Astrocyte of the spinal cord (primary cell): ENCODE results near the gene MAP2K1.
"Not testable (repeated sequence)": the region's sequence is repeated elsewhere in the genome, so short reads cannot be mapped to it uniquely, and the experiment has no call there.

ENCODE experiments used
- DNase-seq: peaks from one replicate; pipeline ENCODE4 v3.0.0; 2011; ENCODE audit warnings: low read depth, low spot score
- H3K4me3 ChIP-seq: 2 replicates; pipeline ENCODE4 v1.5.1; 2011; ENCODE audit warnings: low read depth, mild to moderate bottlenecking, low read length, moderate library complexity
- CTCF ChIP-seq: IDR thresholded peaks from 2 replicates; pipeline ENCODE4 v1.5.1; 2012; ENCODE audit warnings: low read depth, mild to moderate bottlenecking, low read length, inconsistent platforms
- in situ Hi-C: cut with HindIII; loops from 2 replicates; pipeline ENCODE4 v1.10.0; 2017; ENCODE audit warnings: low sequenced_read_pairs

Gene MAP2K1

DNA sequence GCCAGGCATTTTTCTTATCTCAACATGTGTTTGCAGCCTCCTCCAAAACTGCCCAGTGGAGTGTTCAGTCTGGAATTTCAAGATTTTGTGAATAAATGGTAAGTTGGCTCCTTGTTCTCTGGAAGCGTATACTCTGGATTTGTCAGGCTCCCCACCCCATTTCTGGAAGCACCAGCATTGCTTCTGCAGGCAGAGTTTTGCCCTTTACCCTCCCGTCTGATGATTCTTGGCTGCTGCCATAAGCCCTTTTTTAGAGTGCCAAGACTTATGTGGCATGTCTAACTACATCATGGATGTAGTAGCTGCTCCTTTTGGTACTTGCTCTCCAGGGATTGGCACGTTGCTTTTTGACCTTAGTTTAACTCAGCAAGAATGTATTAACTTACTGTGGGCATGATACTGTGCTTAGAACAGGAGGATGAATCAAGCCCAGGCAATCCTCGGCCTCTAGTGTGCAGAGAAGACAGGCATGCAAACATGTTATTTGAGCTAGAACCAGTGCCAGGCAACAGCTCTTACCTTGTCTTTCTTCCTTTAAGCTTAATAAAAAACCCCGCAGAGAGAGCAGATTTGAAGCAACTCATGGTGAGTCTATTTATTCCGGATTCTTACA lies 102.6 kb downstream of the MAP2K1 start:
- no peak for TF ChIP-seq CTCF
- no peak for DNase-seq
- no peak overlapping the region for H3K4me3 ChIP-seq
- in situ Hi-C loops, result no loop called here

DNA sequence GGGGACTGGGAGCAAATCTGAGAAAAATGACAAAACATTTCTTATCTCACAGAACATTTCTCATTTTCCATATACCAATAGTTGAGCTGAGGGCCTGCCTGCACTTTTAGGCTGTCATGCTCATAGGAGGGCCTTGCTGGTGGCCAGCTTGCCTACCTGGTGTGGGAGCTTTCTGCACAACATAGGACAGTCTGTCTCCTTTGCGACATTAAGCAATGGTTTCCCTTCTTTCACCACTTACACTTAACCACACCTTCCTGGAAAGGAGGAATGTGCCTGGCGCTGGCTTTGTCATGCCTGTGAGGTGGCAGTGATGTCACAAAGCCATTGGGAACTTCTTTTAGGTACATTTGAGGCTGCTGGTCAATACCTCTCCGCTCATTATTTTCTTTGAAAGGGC lies 105.1 kb downstream of the MAP2K1 start:
- in situ Hi-C loops, result no loop called here

DNA sequence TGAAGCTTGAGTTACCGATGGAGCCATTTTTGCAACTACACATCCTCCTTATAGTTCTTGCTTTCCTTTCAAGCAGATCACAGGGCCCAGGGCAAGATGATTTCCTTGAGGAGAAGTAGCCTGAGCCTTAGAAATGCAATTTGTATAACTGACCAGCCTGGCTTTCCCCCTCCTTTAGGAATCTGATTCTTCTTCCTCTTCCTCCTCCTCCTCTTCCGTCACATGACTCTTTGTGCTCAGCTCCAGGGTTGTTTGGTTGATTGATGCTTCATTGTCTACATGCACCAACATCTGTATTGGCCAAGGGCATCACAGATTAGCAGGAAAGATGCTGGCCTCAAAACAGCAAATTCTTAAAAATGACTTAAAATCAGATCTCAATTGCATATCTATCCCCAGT lies 107.5 kb downstream of the MAP2K1 start:
- in situ Hi-C loops, result no loop called here
- H3K4me3 ChIP-seq, result no peak overlapping the region
- no peak for DNase-seq
- no peak for TF ChIP-seq CTCF

More for the DNA sequence above, 105.1 kb downstream of the MAP2K1 start:
- DNase-seq, result no peak
- no peak for TF ChIP-seq CTCF
- H3K4me3 ChIP-seq, result no peak overlapping the region

GRCh38 chr15:66496951-66497501 lies 110.3 kb downstream of the MAP2K1 start:
- in situ Hi-C loops, result no loop called here
- no peak for TF ChIP-seq CTCF
- H3K4me3 ChIP-seq, result peak overlapping the region; percentile 94

DNA sequence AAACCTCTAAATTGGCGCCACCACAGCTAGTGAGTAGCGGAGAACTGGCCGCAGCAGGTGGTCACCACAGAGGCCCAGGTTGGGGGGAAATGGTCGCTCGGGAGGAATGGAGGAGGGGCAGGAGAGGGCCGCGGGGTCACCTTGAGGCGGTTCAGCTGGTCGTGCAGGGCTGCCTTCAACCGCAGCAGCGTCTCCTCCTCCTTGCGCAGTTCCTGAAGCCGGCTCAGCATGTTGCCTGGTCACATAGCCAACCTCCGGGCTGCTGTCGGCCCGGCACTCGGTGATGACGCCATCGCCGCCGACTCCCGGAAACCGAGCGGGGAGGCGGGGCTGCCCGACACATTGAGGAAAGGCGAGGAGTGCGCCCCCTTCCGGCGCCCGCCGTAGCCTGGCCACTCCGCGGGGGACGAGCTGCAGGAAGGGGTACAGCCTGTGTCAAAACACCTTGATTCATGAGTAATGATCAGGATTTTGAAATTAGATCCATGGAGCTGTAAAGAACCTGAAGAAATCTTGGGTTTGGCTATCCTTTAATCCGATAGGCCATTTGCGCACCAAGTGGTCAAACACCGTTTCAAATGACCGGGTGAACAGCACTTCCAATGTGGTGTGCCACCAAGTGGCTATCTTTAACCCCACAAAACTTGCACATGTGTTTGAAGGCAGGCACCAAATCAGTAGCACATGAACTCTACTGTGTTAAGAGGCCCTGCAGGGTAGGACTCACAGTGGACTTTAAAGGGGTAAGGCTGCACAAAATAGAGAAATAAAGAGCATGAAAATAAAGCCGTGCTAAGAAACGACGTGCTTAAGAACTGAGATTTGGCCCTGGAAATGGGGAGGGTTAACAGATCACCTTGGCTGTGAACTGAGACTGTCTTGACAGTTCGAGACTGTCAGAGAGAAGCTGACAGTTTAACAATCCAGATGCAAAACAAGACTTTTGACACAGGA lies 111.1 kb downstream of the MAP2K1 start, which contains the start of gene SNAPC5:
Gene SNAPC5 (minus strand): TSS at position 261 of the 954 bp plus-strand sequence. CDS start 31 bp downstream, at position 230.
- in situ Hi-C loops, result no loop called here
- peak; percentile 97 for TF ChIP-seq CTCF
- DNase-seq, result peak; percentile 96
- peak within 1 kb of the TSS; percentile 94 for H3K4me3 ChIP-seq

More at GRCh38 chr15:66496951-66497501, 110.3 kb downstream of the MAP2K1 start:
- no peak for DNase-seq

GRCh38 chr15:66498501-66499386 lies 112.0 kb downstream of the MAP2K1 start:
- peak; percentile 42 for DNase-seq

DNA sequence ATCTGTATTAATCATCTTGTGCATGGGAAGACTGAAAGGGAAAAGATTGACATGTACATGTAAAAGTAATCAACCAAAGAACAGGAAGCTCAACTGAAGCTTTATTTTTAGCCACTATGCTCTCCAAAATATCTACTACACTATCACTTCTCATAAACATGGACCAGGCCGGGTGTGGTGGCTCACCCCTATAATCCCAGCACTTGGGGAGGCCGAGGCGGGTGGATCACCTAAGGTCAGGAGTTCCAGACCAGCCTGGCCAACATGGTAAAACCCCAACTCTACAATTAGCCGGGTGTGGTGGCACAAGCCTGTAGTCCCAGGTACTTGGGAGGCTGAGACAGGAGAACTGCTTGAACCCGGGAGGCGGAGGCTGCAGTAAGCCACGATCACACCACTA lies 113.6 kb downstream of the MAP2K1 start:
- DNase-seq, H3K4me3 ChIP-seq, in situ Hi-C loops: not testable (repeated sequence)

More at GRCh38 chr15:66498501-66499386, 112.0 kb downstream of the MAP2K1 start:
- no peak overlapping the region for H3K4me3 ChIP-seq
- peak; percentile 23 for TF ChIP-seq CTCF
- in situ Hi-C loops, result no loop called here
